ENCODE measurements around the gene PHLPP1. TPM values are rescaled to one million over a fixed set of nuclear protein-coding genes. Genes with fewer than 3 reads are reported as not detected.

Gene PHLPP1
- total and polyA plus RNA-seq, 8 donors: 2.9 to 14.7 (median 8.3) TPM

- intact Hi-C loops (cut with DNase I): no loop called here
- Histone ChIP-seq H3K4me1 (peaks cover 0 to 28% (median 26%) of the 10 kb centered on the region in 3 donors), H3K36me3 (no peaks in the 10 kb centered on the region), H3K27ac (no peak overlapping the region), H3K27me3 (no peaks in the 10 kb centered on the region), H3K9me3 (no peaks in the 10 kb centered on the region), H3K4me3 (no peak overlapping the region)
- DNase-seq (no peak), FAIRE-seq (no peak), ATAC-seq (no peak)
- 77 to 78% methylated on average over 5 of the region's 5 CpGs for WGBS, 2 donors
- TF ChIP-seq CTCF (IDR thresholded peaks at IDR 0.05): no peak
Observed at GRCh38 chr18:62759704-62760402, 44.5 kb downstream of the PHLPP1 start.

GRCh38 chr18:62760403-62760734 is 45.0 kb downstream of the PHLPP1 start:
- Histone ChIP-seq H3K27ac (no peak overlapping the region), H3K36me3 (no peaks in the 10 kb centered on the region), H3K9me3 (no peaks in the 10 kb centered on the region), H3K27me3 (no peaks in the 10 kb centered on the region), H3K4me1 (peaks cover 0 to 28% (median 26%) of the 10 kb centered on the region in 3 donors), H3K4me3 (no peak overlapping the region)
- intact Hi-C loops (cut with DNase I): no loop called here
- FAIRE-seq: no peak
- no peak for ATAC-seq
- no peak for DNase-seq
- 79 to 82% methylated on average over 5 of the region's 5 CpGs for WGBS, 2 donors
- no peak for TF ChIP-seq CTCF (IDR thresholded peaks at IDR 0.05)

DNA sequence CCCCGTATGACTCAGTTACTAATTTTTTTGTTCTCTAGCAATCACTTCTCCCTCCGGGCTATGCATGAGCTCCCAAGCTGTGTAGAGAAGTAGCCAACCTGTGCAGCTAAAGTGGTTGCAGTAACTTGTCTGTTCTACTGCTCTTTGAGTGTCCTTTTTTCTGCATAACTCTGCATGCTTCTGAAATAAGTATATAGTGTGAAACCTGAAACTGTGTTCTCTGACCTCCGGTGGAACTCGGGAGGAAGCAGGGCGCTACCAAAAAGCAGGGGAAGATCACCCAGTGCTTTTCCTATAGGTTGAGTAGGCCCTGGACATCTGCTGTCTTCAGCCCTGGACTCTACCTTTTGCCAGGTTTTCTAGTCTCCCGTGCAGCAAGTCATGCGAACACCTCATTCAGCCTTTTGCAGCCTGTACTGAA is 47.8 kb downstream of the PHLPP1 start:
- Histone ChIP-seq H3K27ac (no peak overlapping the region), H3K36me3 (no peaks in the 10 kb centered on the region), H3K27me3 (no peaks in the 10 kb centered on the region), H3K9me3 (no peaks in the 10 kb centered on the region), H3K4me1 (peaks cover 0 to 27% (median 27%) of the 10 kb centered on the region in 3 donors), H3K4me3 (no peak overlapping the region)
- no peak for TF ChIP-seq CTCF (IDR thresholded peaks at IDR 0.05)
- peak in 1 of 4 donors; percentile 24 for ATAC-seq
- DNase-seq: no peak
- intact Hi-C loops (cut with DNase I): no loop called here
- FAIRE-seq: no peak
- 57 to 69% methylated on average over 7 of the region's 7 CpGs for WGBS, 2 donors

- TF ChIP-seq CTCF (IDR thresholded peaks at IDR 0.05): no peak
- FAIRE-seq (no peak), DNase-seq (no peak), ATAC-seq (no peak)
- intact Hi-C loops (cut with DNase I): no loop called here
- Histone ChIP-seq H3K27ac (no peak overlapping the region), H3K4me3 (no peak overlapping the region), H3K36me3 (no peaks in the 10 kb centered on the region), H3K4me1 (peaks cover 6 to 28% (median 26%) of the 10 kb centered on the region in 3 donors), H3K9me3 (no peaks in the 10 kb centered on the region), H3K27me3 (no peaks in the 10 kb centered on the region)
- WGBS, 2 donors: 79 to 81% methylated on average over 4 of the region's 4 CpGs
Observed at GRCh38 chr18:62766266-62766665, 50.9 kb downstream of the PHLPP1 start.

DNA sequence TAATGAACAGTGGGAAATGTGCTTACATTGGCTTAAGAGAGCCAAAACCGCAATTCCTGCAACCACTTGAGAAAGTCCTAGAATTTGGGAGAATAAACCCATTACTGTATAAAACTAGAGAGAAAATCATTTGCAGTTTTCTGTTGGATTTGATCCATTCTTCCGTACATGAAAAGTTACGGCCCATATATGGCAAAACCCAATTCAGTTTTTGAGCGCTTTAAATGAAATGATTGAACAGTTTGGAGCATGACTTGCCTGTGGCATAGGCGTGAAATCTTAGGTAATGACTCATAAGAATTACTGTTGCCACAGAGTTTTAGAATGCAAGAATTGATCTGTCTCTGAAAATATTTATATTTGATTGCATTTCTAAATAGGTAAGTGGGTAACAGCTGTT is 52.0 kb downstream of the PHLPP1 start:
- ATAC-seq (peak; percentile 65 to 69 (median 66)), FAIRE-seq (no peak), DNase-seq (no peak)
- Histone ChIP-seq H3K4me3 (no peak overlapping the region), H3K4me1 (peaks cover 6 to 28% (median 26%) of the 10 kb centered on the region in 3 donors), H3K9me3 (no peaks in the 10 kb centered on the region), H3K27me3 (no peaks in the 10 kb centered on the region), H3K27ac (peak overlapping the region in 1 of 4 donors; percentile 53), H3K36me3 (no peaks in the 10 kb centered on the region)
- intact Hi-C loops (cut with DNase I): no loop called here
- TF ChIP-seq CTCF (IDR thresholded peaks at IDR 0.05): no peak
- 66 to 77% methylated on average over 5 of the region's 5 CpGs for WGBS, 2 donors
